Measurements from ENCODE around the gene C3orf85. TPM values are rescaled to one million over a fixed set of nuclear protein-coding genes. Genes with fewer than 3 reads are reported as not detected.

C3orf85 gene
- total and polyA plus RNA-seq, 10 of the 15 experiments (the other 5 are each of a cell fraction or from before 2014, with no cell fraction given), result not detected

DNA sequence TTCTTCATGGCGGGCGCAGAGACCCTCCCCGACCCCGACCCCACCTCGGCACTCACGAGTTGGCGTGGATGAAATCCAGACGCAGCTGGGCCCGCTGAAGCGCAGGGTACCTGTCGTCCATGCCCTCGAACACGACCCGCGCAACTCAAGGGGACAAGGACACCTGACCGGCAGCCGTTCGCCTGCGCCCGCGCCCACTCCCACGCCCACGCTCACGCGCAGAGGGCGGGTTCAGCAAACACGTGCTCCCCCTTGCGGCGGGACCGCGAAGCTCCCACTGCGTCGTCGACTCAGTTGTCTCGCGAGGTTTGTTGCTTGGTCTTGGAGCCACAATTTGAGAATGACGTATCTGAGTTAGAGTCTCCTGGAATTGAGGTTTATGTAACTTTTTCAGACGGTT lies 18.6 kb upstream of the C3orf85 start, which contains the start of gene MORC1:
MORC1 (minus strand) TSS at position 196 of the 400 bp plus-strand sequence; CDS start at position 121, 75 bp downstream.
- Histone ChIP-seq H3K79me2 (ENCODE audit: control insufficient read depth, insufficient read depth, low read length) (no peaks in the 10 kb centered on the region), H2AFZ (ENCODE audit: control insufficient read depth, low read depth, low read length) (no peak within 1 kb of the TSS), H3K27ac (ENCODE audit: control insufficient read depth, insufficient read depth) (no peak within 1 kb of the TSS), H3K9ac (ENCODE audit: control insufficient read depth, insufficient read depth, low read length) (no peak within 1 kb of the TSS), H3K4me3 (no peak within 1 kb of the TSS), H4K20me1 (ENCODE audit: control insufficient read depth, insufficient read depth) (no peaks in the 10 kb centered on the region), H3K4me1 (ENCODE audit: control insufficient read depth, insufficient read depth, low read length) (no peaks in the 10 kb centered on the region), H3K9me3 (replicated peaks; ENCODE audit: control insufficient read depth, insufficient read depth, low read length) (no peaks in the 10 kb centered on the region), H3K4me2 (ENCODE audit: control insufficient read depth, insufficient read depth) (no peak within 1 kb of the TSS), H3K27me3 (replicated peaks in 1 of 2; ENCODE audit: control insufficient read depth in 2 of 2, insufficient read depth in 2 of 2, low read length in 1 of 2) (no peaks in the 10 kb centered on the region), H3K36me3 (ENCODE audit: control insufficient read depth in 2 of 2, insufficient read depth in 2 of 2, low read length in 1 of 2) (no peaks in the 10 kb centered on the region)
- FAIRE-seq, result no peak
- CTCF ChIA-PET, result no interaction called here
- no peak for ATAC-seq
- in situ Hi-C loops (cut with MboI), result no loop called here
- POLR2A ChIA-PET, result no interaction called here
- 72% methylated on average over 29 of the region's 38 CpGs for WGBS (ENCODE audit: insufficient coverage, insufficient replicate concordance, low lambda C conversion rate, missing lambda C conversion rate)
- RAD21 ChIA-PET (ENCODE audit: unreplicated experiment), result interaction anchor here (0.5 kb wide), 1 partner anchor 16 kb away, joined by 3 read pairs; no protein-coding TSS in a partner anchor
- SMC1A ChIA-PET (ENCODE audit: uncharacterized antibody, unreplicated experiment), result interaction anchor here (2.1 kb wide), 1 partner anchor 94 kb away, joined by 5 read pairs; no protein-coding TSS in a partner anchor
- intact Hi-C loops (cut with micrococcal nuclease; ENCODE audit: unreplicated experiment), result no loop called here
- no peak for DNase-seq (ENCODE audit: low read depth, low spot score)
- BruUV-seq (replicated peaks), result no TSS peak
- TF ChIP-seq, protein P1, sequence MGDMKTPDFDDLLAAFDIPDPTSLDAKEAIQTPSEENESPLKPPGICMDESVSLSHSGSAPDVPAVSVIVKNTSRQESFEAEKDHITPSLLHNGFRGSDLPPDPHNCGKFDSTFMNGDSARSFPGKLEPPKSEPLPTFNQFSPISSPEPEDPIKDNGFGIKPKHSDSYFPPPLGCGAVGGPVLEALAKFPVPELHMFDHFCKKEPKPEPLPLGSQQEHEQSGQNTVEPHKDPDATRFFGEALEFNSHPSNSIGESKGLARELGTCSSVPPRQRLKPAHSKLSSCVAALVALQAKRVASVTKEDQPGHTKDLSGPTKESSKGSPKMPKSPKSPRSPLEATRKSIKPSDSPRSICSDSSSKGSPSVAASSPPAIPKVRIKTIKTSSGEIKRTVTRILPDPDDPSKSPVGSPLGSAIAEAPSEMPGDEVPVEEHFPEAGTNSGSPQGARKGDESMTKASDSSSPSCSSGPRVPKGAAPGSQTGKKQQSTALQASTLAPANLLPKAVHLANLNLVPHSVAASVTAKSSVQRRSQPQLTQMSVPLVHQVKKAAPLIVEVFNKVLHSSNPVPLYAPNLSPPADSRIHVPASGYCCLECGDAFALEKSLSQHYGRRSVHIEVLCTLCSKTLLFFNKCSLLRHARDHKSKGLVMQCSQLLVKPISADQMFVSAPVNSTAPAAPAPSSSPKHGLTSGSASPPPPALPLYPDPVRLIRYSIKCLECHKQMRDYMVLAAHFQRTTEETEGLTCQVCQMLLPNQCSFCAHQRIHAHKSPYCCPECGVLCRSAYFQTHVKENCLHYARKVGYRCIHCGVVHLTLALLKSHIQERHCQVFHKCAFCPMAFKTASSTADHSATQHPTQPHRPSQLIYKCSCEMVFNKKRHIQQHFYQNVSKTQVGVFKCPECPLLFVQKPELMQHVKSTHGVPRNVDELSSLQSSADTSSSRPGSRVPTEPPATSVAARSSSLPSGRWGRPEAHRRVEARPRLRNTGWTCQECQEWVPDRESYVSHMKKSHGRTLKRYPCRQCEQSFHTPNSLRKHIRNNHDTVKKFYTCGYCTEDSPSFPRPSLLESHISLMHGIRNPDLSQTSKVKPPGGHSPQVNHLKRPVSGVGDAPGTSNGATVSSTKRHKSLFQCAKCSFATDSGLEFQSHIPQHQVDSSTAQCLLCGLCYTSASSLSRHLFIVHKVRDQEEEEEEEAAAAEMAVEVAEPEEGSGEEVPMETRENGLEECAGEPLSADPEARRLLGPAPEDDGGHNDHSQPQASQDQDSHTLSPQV (IDR thresholded peaks at IDR 0.05), result no peak
- TF ChIP-seq, protein P2, sequence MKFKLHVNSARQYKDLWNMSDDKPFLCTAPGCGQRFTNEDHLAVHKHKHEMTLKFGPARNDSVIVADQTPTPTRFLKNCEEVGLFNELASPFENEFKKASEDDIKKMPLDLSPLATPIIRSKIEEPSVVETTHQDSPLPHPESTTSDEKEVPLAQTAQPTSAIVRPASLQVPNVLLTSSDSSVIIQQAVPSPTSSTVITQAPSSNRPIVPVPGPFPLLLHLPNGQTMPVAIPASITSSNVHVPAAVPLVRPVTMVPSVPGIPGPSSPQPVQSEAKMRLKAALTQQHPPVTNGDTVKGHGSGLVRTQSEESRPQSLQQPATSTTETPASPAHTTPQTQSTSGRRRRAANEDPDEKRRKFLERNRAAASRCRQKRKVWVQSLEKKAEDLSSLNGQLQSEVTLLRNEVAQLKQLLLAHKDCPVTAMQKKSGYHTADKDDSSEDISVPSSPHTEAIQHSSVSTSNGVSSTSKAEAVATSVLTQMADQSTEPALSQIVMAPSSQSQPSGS (IDR thresholded peaks at IDR 0.05; ENCODE audit: low read length), result no peak
- TF ChIP-seq, protein P3, sequence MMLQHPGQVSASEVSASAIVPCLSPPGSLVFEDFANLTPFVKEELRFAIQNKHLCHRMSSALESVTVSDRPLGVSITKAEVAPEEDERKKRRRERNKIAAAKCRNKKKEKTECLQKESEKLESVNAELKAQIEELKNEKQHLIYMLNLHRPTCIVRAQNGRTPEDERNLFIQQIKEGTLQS (IDR thresholded peaks at IDR 0.05; ENCODE audit: borderline replicate concordance, extremely low read depth, low read depth, low read length), result no peak
- TF ChIP-seq, protein P4, sequence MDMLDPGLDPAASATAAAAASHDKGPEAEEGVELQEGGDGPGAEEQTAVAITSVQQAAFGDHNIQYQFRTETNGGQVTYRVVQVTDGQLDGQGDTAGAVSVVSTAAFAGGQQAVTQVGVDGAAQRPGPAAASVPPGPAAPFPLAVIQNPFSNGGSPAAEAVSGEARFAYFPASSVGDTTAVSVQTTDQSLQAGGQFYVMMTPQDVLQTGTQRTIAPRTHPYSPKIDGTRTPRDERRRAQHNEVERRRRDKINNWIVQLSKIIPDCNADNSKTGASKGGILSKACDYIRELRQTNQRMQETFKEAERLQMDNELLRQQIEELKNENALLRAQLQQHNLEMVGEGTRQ (IDR thresholded peaks at IDR 0.05; ENCODE audit: borderline replicate concordance, low read depth, low read length), result no peak
- TF ChIP-seq WRNIP1 (IDR thresholded peaks at IDR 0.05; ENCODE audit: borderline replicate concordance, low read depth, low read length) (no peak), BCL11A (IDR thresholded peaks at IDR 0.05; ENCODE audit: low read depth, low read length) (no peak), CHD2 (IDR thresholded peaks at IDR 0.05; ENCODE audit: borderline replicate concordance, low read depth, low read length) (no peak), CEBPB (IDR thresholded peaks at IDR 0.05; ENCODE audit: borderline replicate concordance in 1 of 2, low read depth in 2 of 2, low read length in 2 of 2) (no peak), BACH1 (IDR thresholded peaks at IDR 0.05; ENCODE audit: borderline replicate concordance) (no peak), RAD51 (IDR thresholded peaks at IDR 0.05) (no peak), TBL1XR1 (IDR thresholded peaks at IDR 0.05; ENCODE audit: low read depth, low read length) (no peak)
- TF ChIP-seq, protein P5, sequence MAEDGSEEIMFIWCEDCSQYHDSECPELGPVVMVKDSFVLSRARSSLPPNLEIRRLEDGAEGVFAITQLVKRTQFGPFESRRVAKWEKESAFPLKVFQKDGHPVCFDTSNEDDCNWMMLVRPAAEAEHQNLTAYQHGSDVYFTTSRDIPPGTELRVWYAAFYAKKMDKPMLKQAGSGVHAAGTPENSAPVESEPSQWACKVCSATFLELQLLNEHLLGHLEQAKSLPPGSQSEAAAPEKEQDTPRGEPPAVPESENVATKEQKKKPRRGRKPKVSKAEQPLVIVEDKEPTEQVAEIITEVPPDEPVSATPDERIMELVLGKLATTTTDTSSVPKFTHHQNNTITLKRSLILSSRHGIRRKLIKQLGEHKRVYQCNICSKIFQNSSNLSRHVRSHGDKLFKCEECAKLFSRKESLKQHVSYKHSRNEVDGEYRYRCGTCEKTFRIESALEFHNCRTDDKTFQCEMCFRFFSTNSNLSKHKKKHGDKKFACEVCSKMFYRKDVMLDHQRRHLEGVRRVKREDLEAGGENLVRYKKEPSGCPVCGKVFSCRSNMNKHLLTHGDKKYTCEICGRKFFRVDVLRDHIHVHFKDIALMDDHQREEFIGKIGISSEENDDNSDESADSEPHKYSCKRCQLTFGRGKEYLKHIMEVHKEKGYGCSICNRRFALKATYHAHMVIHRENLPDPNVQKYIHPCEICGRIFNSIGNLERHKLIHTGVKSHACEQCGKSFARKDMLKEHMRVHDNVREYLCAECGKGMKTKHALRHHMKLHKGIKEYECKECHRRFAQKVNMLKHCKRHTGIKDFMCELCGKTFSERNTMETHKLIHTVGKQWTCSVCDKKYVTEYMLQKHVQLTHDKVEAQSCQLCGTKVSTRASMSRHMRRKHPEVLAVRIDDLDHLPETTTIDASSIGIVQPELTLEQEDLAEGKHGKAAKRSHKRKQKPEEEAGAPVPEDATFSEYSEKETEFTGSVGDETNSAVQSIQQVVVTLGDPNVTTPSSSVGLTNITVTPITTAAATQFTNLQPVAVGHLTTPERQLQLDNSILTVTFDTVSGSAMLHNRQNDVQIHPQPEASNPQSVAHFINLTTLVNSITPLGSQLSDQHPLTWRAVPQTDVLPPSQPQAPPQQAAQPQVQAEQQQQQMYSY (CRISPR knock-in tag; IDR thresholded peaks at IDR 0.05), result no peak
